Lung (tissue), 12 donors: Measurements from ENCODE around the gene ORM2. TPM values are rescaled to one million over a fixed set of nuclear protein-coding genes. Genes with fewer than 3 reads are reported as not detected.
"Not testable (repeated sequence)": the region's sequence is repeated elsewhere in the genome, so short reads cannot be mapped to it uniquely, and the experiment has no call there.

Experiments used
- ATAC-seq: fragments of 200-7000 bp; cut with Tn5 transposase; one replicate; pipeline ENCODE4 v1.9.1; 2020; ENCODE audit warnings: moderate number of reproducible peaks; ENCODE audit not compliant: insufficient read depth, low FRiP score
- DNase-seq, 3 donors: peaks; one replicate each; pipeline ENCODE4 v3.0.0-alpha.2; 2013 to 2017
- H3K27ac ChIP-seq, 2 donors: one replicate each; pipeline ENCODE4 v1.5.1; 2013; ENCODE audit warnings: mild to moderate bottlenecking in 2 of 2, moderate library complexity in 2 of 2, control low read depth in 1 of 2, inconsistent platforms in 1 of 2, low read depth in 1 of 2, low read length in 1 of 2
- H3K27me3 ChIP-seq, 3 donors: one replicate each; pipeline ENCODE4 v1.5.1; 2013; ENCODE audit warnings: low read length in 2 of 3; ENCODE audit not compliant: control insufficient read depth in 3 of 3, insufficient read depth in 3 of 3
- H3K36me3 ChIP-seq, 4 donors: one replicate each; pipeline ENCODE4 v1.5.1; 2013; ENCODE audit warnings: low read length in 4 of 4, mild to moderate bottlenecking in 1 of 4, moderate library complexity in 1 of 4; ENCODE audit not compliant: control insufficient read depth in 4 of 4, insufficient read depth in 4 of 4
- H3K4me1 ChIP-seq, 5 donors: one replicate each; pipeline ENCODE4 v1.5.1; 2013; ENCODE audit warnings: low read length in 5 of 5, mild to moderate bottlenecking in 2 of 5, moderate library complexity in 1 of 5; ENCODE audit not compliant: control insufficient read depth in 5 of 5, insufficient read depth in 5 of 5
- H3K4me3 ChIP-seq: one replicate; pipeline ENCODE4 v1.5.1; 2013; ENCODE audit warnings: mild to moderate bottlenecking, control low read depth, moderate library complexity
- H3K9ac ChIP-seq, 2 donors: one replicate each; pipeline ENCODE4 v1.5.1; 2013; ENCODE audit warnings: low read length in 2 of 2, control low read depth in 1 of 2; ENCODE audit not compliant: insufficient read depth in 1 of 2
- H3K9me3 ChIP-seq, 4 donors: one replicate each; pipeline ENCODE4 v1.5.1; 2013; ENCODE audit warnings: low read length in 3 of 4, mild to moderate bottlenecking in 1 of 4, moderate library complexity in 1 of 4; ENCODE audit not compliant: control insufficient read depth in 4 of 4, insufficient read depth in 3 of 4
- WGBS, 2 donors: extraction: QIAGEN DNeasy Blood & Tissue Kit; methylation state at CpG; one replicate each; pipeline ENCODE4 v1.1.7; 2013; 5-methylcytosine and 5-hydroxymethylcytosine counted together
- polyA plus RNA-seq, 2 donors: library from polyadenylated mRNA; stranded (reverse); fragments of 200-250 nt; gene quantifications; one replicate each; pipeline ENCODE4 v1.2.1, GENCODE V29; 2013
- total RNA-seq, 2 donors: library from RNA; depleted of rRNA in 1 of 2; stranded (reverse); fragments of >200 nt in 1 of 2; gene quantifications; one replicate each; pipeline ENCODE4 v1.2.1, GENCODE V29; 2014 to 2021
- TF ChIP-seq, protein P1 (sequence below): IDR thresholded peaks from 2 replicates; pipeline ENCODE4 v1.5.1; 2012; ENCODE audit warnings: mild to moderate bottlenecking; ENCODE audit errors: control extremely low read depth, extremely low read depth
- donor health status: control.
- donor health status: control.
- donor health status: Bipolar disorder and iron deficiency.
- donor health status: healthy.
- donor health status: DM: yes; HTN: yes; CAD: no.

ORM2 gene
- total and polyA plus RNA-seq, 4 donors: 0.77 to 215 (median 47.6) TPM

DNA sequence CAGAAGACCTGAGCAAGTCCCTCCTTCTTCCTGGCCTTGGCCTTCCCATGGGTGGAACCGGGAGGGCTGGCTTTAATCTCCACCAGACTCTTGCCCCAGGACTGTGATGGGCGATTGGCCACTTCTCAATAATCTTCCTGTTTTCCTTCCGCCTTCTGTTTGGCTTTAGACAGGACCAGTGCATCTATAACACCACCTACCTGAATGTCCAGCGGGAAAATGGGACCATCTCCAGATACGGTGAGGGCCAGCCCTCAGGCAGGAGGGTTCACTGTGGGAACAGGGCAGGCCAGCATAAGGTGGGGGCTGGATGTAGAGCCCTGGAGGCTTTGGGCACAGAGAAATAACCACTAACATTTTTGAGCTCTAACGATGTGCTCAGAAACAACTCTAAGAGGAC, 5.8 kb upstream of the ORM2 start:
- 67 to 79% methylated on average over 6 of the region's 6 CpGs for WGBS, 2 donors
- not testable (repeated sequence) for H3K36me3 ChIP-seq, H3K4me1 ChIP-seq, ATAC-seq, H3K9me3 ChIP-seq, H3K27ac ChIP-seq, H3K27me3 ChIP-seq, H3K4me3 ChIP-seq, DNase-seq, H3K9ac ChIP-seq

DNA sequence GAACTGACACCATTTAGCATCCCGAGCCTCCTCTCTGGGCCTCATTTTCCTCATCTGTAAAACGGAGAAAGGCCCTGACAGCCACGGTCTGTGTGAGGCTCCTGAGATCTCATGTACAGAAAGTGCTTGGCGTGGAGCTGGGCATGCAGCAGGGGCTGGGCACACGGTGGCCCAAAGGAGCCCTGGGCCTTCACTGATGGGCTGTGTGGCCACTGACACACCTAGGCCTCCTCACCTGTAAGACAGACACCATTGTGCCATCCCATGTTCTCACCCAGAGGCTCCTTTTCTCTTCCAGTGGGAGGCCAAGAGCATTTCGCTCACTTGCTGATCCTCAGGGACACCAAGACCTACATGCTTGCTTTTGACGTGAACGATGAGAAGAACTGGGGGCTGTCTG, 5.2 kb upstream of the ORM2 start:
- ATAC-seq: no peak
- Histone ChIP-seq H3K4me3 (no peak overlapping the region), H3K36me3 (no peaks in the 10 kb centered on the region), H3K4me1 (peaks cover 0 to 12% (median 1%) of the 10 kb centered on the region in 5 donors), H3K9me3 (no peaks in the 10 kb centered on the region), H3K27me3 (no peaks in the 10 kb centered on the region), H3K9ac (no peak overlapping the region), H3K27ac (no peak overlapping the region)
- WGBS, 2 donors: 91 to 94% methylated on average over 8 of the region's 8 CpGs
- DNase-seq: no peak
- TF ChIP-seq, protein P1, sequence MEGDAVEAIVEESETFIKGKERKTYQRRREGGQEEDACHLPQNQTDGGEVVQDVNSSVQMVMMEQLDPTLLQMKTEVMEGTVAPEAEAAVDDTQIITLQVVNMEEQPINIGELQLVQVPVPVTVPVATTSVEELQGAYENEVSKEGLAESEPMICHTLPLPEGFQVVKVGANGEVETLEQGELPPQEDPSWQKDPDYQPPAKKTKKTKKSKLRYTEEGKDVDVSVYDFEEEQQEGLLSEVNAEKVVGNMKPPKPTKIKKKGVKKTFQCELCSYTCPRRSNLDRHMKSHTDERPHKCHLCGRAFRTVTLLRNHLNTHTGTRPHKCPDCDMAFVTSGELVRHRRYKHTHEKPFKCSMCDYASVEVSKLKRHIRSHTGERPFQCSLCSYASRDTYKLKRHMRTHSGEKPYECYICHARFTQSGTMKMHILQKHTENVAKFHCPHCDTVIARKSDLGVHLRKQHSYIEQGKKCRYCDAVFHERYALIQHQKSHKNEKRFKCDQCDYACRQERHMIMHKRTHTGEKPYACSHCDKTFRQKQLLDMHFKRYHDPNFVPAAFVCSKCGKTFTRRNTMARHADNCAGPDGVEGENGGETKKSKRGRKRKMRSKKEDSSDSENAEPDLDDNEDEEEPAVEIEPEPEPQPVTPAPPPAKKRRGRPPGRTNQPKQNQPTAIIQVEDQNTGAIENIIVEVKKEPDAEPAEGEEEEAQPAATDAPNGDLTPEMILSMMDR: no peak

DNA sequence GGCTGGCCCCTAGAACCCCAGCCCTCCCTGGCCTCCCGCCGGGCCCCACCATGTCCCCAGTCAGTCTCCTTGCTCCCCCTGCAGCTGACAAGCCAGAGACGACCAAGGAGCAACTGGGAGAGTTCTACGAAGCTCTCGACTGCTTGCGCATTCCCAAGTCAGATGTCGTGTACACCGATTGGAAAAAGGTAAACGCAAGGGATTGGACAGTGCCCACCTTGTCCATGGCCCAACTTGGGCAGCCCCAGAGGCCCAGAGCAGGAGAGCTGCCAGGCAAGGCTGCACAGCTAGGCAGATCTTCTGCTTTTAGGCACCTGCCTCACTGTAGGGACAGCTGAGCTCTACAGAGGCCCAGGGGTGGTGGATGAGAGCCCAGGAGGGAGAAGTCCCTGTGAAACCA, 4.7 kb upstream of the ORM2 start:
- H3K9ac ChIP-seq, H3K27ac ChIP-seq, H3K9me3 ChIP-seq, H3K27me3 ChIP-seq, DNase-seq, H3K4me3 ChIP-seq, ATAC-seq, H3K36me3 ChIP-seq: not testable (repeated sequence)
- H3K4me1 ChIP-seq: peaks cover 0 to 12% (median 1%) of the 10 kb centered on the region in 5 donors
- 84 to 90% methylated on average over 7 of the region's 9 CpGs for WGBS, 2 donors

DNA sequence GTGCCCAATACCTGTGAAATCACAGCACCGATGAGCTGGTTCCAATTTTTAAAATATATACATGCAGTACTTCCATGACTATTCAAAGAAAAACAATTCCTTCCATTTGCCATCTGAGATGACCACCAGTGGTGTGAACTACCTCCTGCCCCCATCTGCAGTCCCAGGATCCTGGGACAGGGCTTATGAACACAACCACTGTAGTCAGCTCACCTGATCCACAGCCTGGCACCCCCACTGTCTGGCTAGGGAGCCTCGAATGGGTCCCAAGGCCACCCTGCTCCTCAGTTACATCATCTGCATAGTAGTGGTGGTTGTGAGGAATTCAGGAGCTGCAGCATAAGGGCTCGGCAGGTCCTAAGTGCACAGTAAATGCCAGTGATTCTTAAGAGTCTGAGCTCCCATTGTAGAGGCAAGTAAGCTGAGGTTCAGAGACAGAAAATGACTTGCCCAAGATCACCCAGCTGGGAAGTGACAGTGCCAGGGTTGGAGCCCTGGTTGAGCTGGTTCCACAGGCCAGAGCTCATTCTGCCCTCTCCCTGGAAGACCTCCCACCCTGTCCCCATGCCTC, 3.9 kb upstream of the ORM2 start:
- H3K9ac ChIP-seq, H3K4me3 ChIP-seq, H3K27ac ChIP-seq, H3K9me3 ChIP-seq, H3K27me3 ChIP-seq, ATAC-seq, DNase-seq, H3K36me3 ChIP-seq: not testable (repeated sequence)
- peaks cover 0 to 12% (median 1%) of the 10 kb centered on the region in 5 donors for H3K4me1 ChIP-seq
- WGBS, 2 donors: 77 to 89% methylated on average over 3 of the region's 3 CpGs

DNA sequence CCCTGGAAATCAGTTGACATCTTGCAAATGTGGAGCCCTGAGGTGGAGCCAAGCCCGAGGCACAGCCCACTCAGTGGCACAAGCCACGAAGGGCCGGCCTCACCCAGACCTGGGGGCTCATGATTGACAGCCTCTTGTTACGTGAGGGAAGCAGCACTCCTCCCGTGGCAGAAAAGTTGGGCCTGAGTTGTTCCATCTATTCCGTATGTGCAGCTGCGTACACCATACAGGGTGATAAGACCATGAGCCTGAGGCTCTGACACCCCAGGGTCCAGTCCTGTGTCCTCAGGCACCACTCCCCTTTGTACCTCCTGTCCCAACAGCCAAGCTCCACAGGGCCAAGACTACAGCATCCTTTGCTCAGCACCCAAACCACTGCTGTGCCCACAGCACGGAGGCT, 1.9 kb upstream of the ORM2 start:
- H3K4me1 ChIP-seq: peaks cover 0 to 5% (median 1%) of the 10 kb centered on the region in 5 donors
- H3K4me3 ChIP-seq: no peak overlapping the region
- WGBS, 2 donors: 94 to 98% methylated on average over 8 of the region's 8 CpGs
- ATAC-seq (no peak), DNase-seq (no peak)
- H3K27ac ChIP-seq: no peak overlapping the region
- no peaks in the 10 kb centered on the region for H3K36me3 ChIP-seq
- H3K9me3 ChIP-seq: no peaks in the 10 kb centered on the region
- TF ChIP-seq, protein P1: no peak
- H3K27me3 ChIP-seq: no peaks in the 10 kb centered on the region
- no peak overlapping the region for H3K9ac ChIP-seq

DNA sequence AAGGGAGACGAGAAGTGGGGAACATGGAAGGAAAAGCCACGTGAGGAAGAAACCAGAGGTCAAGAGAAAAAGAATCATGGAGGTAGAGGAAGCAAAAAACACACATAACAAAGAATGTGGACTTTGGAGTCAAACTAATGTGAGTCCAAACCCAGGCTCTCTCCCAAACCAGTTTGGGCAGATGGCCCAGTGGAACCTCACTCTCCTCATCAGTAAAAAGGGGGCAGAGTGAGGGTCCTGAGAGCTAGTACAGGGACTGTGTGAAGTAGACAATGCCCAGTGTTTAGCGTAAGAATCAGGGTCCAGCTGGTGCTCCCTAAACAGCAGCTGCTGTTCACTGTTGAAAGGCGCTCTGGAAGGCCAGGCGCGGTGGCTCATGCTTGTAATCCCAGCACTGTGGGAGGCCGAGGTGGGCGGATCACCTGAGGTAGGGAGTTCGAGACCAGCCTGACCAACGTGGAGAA, 1.3 kb upstream of the ORM2 start:
- 83 to 91% methylated on average over 10 of the region's 10 CpGs for WGBS, 2 donors
- not testable (repeated sequence) for H3K4me3 ChIP-seq, H3K36me3 ChIP-seq, DNase-seq, H3K4me1 ChIP-seq, H3K9ac ChIP-seq, H3K9me3 ChIP-seq, H3K27me3 ChIP-seq, ATAC-seq, H3K27ac ChIP-seq

DNA sequence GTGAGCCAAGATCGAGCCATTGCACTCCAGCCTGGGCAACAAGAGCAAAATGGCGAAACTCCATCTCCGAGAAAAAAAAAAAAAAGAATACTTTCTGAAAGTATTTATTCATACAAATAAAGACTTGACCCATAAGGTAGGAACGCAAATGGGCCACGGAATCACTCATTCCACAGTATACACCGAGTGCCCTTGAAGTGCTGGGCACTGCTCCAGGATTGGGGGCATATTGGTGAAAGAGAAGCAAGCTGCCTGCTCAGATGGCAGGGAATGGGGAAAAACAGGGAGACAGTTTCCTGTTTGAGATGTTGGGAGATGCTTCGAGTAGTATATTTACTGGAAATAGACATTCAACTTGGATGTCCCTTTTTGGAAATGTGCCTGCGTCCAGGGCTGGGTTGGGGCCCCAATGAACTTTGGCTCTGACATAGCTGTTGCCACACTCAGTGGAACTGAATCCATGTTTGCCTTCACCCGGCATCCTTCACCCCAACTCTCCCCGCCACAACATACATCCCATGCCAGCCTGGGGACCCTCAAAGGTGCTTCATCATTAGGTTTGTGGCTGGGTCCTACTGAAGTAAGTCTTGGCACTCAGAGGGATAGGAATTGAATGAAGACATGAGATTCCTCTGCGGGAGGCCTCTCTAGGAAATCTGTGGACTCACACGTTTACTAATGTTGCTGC, 588 bp upstream of the ORM2 start:
- H3K4me3 ChIP-seq, H3K9ac ChIP-seq, ATAC-seq, H3K27me3 ChIP-seq, H3K36me3 ChIP-seq, H3K4me1 ChIP-seq, H3K9me3 ChIP-seq: not testable (repeated sequence)
- 57 to 73% methylated on average over 10 of the region's 12 CpGs for WGBS, 2 donors
- peak in 2 of 3 donors; percentile 39 to 41 for DNase-seq
- peak overlapping the region in 1 of 2 donors; percentile 47 for H3K27ac ChIP-seq
